SU-DHL-6 (cell line): Measurements from ENCODE around the gene CEP72.
"Not testable (repeated sequence)": the region's sequence is repeated elsewhere in the genome, so short reads cannot be mapped to it uniquely, and the experiment has no call there.

Experiments used
- EZH2phosphoT487 ChIP-seq: fragments of 200-600 bp; sonication (generic), shearing (Covaris generic); conservative IDR thresholded peaks from 2 replicates; pipeline ENCODE4 v1.6.1; 2018; ENCODE audit warnings: mild to moderate bottlenecking, antibody characterized with exemption, low read length, moderate library complexity, mixed read lengths
- TF ChIP-seq, protein P1 (sequence below): fragments of 200-600 bp; sonication (generic); IDR thresholded peaks from one replicate; pipeline ENCODE4 v1.5.1; 2017; ENCODE audit warnings: antibody characterized with exemption, mild to moderate bottlenecking, low read length, moderate library complexity; ENCODE audit not compliant: insufficient read depth, poor library complexity, severe bottlenecking

DNA sequence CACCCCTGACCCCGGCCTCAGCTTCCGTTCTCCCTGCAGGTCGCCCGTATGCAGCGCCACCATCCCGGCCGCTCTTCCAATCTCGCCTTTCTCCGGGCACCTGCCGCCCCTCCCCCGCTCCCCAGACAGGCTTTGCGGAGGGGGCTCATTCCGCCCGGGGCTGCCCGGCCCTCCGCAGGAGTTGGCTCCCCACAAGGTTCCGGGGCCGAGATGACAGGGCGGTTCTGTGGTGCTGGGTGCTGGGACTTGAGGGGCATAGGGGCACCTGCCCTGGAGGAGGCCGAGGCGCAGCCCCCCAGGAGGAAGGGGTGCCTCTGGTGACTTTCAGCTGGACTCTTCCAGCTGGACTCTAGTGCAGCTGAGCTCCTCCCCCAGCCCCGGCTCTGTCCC lies 81.9 kb downstream of the CEP72 start:
- TF ChIP-seq, protein P1, sequence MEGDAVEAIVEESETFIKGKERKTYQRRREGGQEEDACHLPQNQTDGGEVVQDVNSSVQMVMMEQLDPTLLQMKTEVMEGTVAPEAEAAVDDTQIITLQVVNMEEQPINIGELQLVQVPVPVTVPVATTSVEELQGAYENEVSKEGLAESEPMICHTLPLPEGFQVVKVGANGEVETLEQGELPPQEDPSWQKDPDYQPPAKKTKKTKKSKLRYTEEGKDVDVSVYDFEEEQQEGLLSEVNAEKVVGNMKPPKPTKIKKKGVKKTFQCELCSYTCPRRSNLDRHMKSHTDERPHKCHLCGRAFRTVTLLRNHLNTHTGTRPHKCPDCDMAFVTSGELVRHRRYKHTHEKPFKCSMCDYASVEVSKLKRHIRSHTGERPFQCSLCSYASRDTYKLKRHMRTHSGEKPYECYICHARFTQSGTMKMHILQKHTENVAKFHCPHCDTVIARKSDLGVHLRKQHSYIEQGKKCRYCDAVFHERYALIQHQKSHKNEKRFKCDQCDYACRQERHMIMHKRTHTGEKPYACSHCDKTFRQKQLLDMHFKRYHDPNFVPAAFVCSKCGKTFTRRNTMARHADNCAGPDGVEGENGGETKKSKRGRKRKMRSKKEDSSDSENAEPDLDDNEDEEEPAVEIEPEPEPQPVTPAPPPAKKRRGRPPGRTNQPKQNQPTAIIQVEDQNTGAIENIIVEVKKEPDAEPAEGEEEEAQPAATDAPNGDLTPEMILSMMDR, result not testable (repeated sequence)
- not testable (repeated sequence) for TF ChIP-seq EZH2phosphoT487
